H9 (cell line): ENCODE results near the gene TAF11L12. TPM values are rescaled to one million over a fixed set of nuclear protein-coding genes. Genes with fewer than 3 reads are reported as not detected.

Source experiments
- DNase-seq: peaks from one replicate; pipeline ENCODE4 v3.0.0-alpha.2; 2017
- H2AFZ ChIP-seq: one replicate; pipeline ENCODE4 v1.6.1; 2013; ENCODE audit warnings: mild to moderate bottlenecking, low read length, control low read depth, moderate library complexity
- H2AK5ac ChIP-seq: 2 replicates; pipeline ENCODE4 v1.6.1; 2013; ENCODE audit warnings: low read length, control low read depth, mixed read lengths; ENCODE audit not compliant: insufficient read length
- H2BK120ac ChIP-seq: one replicate; pipeline ENCODE4 v1.6.1; 2013; ENCODE audit warnings: low read depth, mild to moderate bottlenecking, low read length, control low read depth, inconsistent platforms; ENCODE audit not compliant: poor library complexity, severe bottlenecking
- H2BK12ac ChIP-seq: 2 replicates; pipeline ENCODE4 v1.6.1; 2013; ENCODE audit warnings: low read length, control low read depth, mixed read lengths, low read depth; ENCODE audit not compliant: insufficient read length
- H2BK15ac ChIP-seq: 2 replicates; pipeline ENCODE4 v1.6.1; 2013; ENCODE audit warnings: low read depth, low read length, control low read depth
- H2BK20ac ChIP-seq: one replicate; pipeline ENCODE4 v1.6.1; 2013; ENCODE audit warnings: low read depth, mild to moderate bottlenecking, low read length, control low read depth, inconsistent platforms; ENCODE audit not compliant: poor library complexity, severe bottlenecking
- H2BK5ac ChIP-seq: 2 replicates; pipeline ENCODE4 v1.6.1; 2013; ENCODE audit warnings: low read length, control low read depth, mixed read lengths; ENCODE audit not compliant: insufficient read length
- H3K14ac ChIP-seq: 2 replicates; pipeline ENCODE4 v1.6.1; 2013; ENCODE audit warnings: low read length, control low read depth; ENCODE audit not compliant: insufficient read depth
- H3K18ac ChIP-seq: 2 replicates; pipeline ENCODE4 v1.6.1; 2013; ENCODE audit warnings: low read depth, mild to moderate bottlenecking, mixed read lengths, low read length, control low read depth; ENCODE audit not compliant: insufficient read length
- H3K23ac ChIP-seq: 2 replicates; pipeline ENCODE4 v1.6.1; 2013; ENCODE audit warnings: low read length, control low read depth, mixed read lengths, low read depth; ENCODE audit not compliant: insufficient read length
- H3K23me2 ChIP-seq: 2 replicates; pipeline ENCODE4 v1.6.1; 2013; ENCODE audit warnings: low read depth, mild to moderate bottlenecking, mixed read lengths, low read length, control low read depth; ENCODE audit not compliant: insufficient read length, poor library complexity, severe bottlenecking
- H3K27ac ChIP-seq: 2 replicates; pipeline ENCODE4 v1.5.1; 2013; ENCODE audit warnings: low read length, control low read depth, mixed read lengths, low read depth; ENCODE audit not compliant: insufficient read length
- H3K27me3 ChIP-seq: 2 replicates; pipeline ENCODE4 v1.6.1; 2013; ENCODE audit warnings: low read length, control low read depth, inconsistent platforms; ENCODE audit not compliant: insufficient read depth
- H3K4ac ChIP-seq: 2 replicates; pipeline ENCODE4 v1.6.1; 2013; ENCODE audit warnings: low read depth, mild to moderate bottlenecking, control low read depth, inconsistent platforms, low read length, moderate library complexity
- H3K4me1 ChIP-seq: 2 replicates; pipeline ENCODE4 v1.6.1; 2013; ENCODE audit warnings: low read length, control low read depth, inconsistent platforms; ENCODE audit not compliant: insufficient read depth
- H3K4me2 ChIP-seq: 2 replicates; pipeline ENCODE4 v1.6.1; 2013; ENCODE audit warnings: low read length, control low read depth, mixed read lengths; ENCODE audit not compliant: insufficient read length, insufficient read depth
- H3K56ac ChIP-seq: 2 replicates; pipeline ENCODE4 v1.6.1; 2013; ENCODE audit warnings: low read depth, mild to moderate bottlenecking, mixed read lengths, low read length, control low read depth; ENCODE audit not compliant: insufficient read length
- H3K79me1 ChIP-seq: 2 replicates; pipeline ENCODE4 v1.6.1; 2013; ENCODE audit warnings: low read depth, mild to moderate bottlenecking, moderate library complexity, low read length, control low read depth, inconsistent platforms; ENCODE audit not compliant: insufficient read depth, poor library complexity, severe bottlenecking
- H3K79me2 ChIP-seq: 2 replicates; pipeline ENCODE4 v1.6.1; 2013; ENCODE audit warnings: low read length, control low read depth, inconsistent platforms; ENCODE audit not compliant: insufficient read depth
- H3K9ac ChIP-seq: 2 replicates; pipeline ENCODE4 v1.6.1; 2013; ENCODE audit warnings: low read length, control low read depth, mixed read lengths; ENCODE audit not compliant: insufficient read length; ENCODE audit errors: extremely low read depth
- H3K9me3 ChIP-seq: one replicate; pipeline ENCODE4 v1.6.1; 2013; ENCODE audit warnings: low read depth, low read length, inconsistent platforms; ENCODE audit not compliant: control insufficient read depth
- H3T11ph ChIP-seq: one replicate; pipeline ENCODE4 v1.6.1; 2013; ENCODE audit warnings: mild to moderate bottlenecking, low read length, control low read depth, inconsistent platforms
- H4K20me1 ChIP-seq: one replicate; pipeline ENCODE4 v1.6.1; 2013; ENCODE audit not compliant: control insufficient read depth, insufficient read length, insufficient read depth
- H4K5ac ChIP-seq: 2 replicates; pipeline ENCODE4 v1.6.1; 2013; ENCODE audit warnings: low read depth, mild to moderate bottlenecking, mixed read lengths, low read length, control low read depth; ENCODE audit not compliant: insufficient read length
- H4K8ac ChIP-seq: replicated peaks from 2 replicates; pipeline ENCODE4 v1.6.1; 2013; ENCODE audit warnings: low read length, control low read depth, mixed read lengths, low read depth; ENCODE audit not compliant: insufficient read length
- H4K91ac ChIP-seq: 2 replicates; pipeline ENCODE4 v1.6.1; 2013; ENCODE audit warnings: low read depth, mild to moderate bottlenecking, moderate library complexity, mixed read lengths, low read length, control low read depth; ENCODE audit not compliant: insufficient read length
- H3K27ac Mint-ChIP-seq, 3 experiments: 2 replicates in 2 of 3; 3 replicates in 1 of 3; pipeline ENCODE4 v1.8.0; 2020 to 2021; ENCODE audit warnings: mixed read lengths in 3 of 3, mild to moderate bottlenecking in 1 of 3, moderate library complexity in 1 of 3
- H3K27me3 Mint-ChIP-seq: 2 replicates; pipeline ENCODE4 v1.8.0; 2021; ENCODE audit warnings: low read depth, mild to moderate bottlenecking, moderate library complexity, mixed read lengths
- H3K36me3 Mint-ChIP-seq, 3 experiments: 2 replicates in 2 of 3; 3 replicates in 1 of 3; pipeline ENCODE4 v1.8.0; 2020 to 2021; ENCODE audit warnings: low read depth in 3 of 3, mixed read lengths in 3 of 3; ENCODE audit not compliant: insufficient read depth in 1 of 3
- H3K4me1 Mint-ChIP-seq, 2 experiments: 2 replicates each; pipeline ENCODE4 v1.8.0; 2020; ENCODE audit warnings: mixed read lengths in 2 of 2
- H3K4me3 Mint-ChIP-seq, 2 experiments: 2 replicates in 1 of 2; 3 replicates in 1 of 2; pipeline ENCODE4 v1.8.0; 2020 to 2021; ENCODE audit warnings: mild to moderate bottlenecking in 2 of 2, mixed read lengths in 2 of 2, moderate library complexity in 1 of 2
- H3K9me3 Mint-ChIP-seq, 2 experiments: 2 replicates in 1 of 2; 3 replicates in 1 of 2; pipeline ENCODE4 v1.8.0; 2020; ENCODE audit warnings: mild to moderate bottlenecking in 2 of 2, mixed read lengths in 2 of 2, moderate library complexity in 1 of 2
- WGBS: extraction: QIAGEN DNeasy Blood & Tissue Kit; methylation state at CpG from one replicate; pipeline ENCODE4 v1.1.7; 2013; ENCODE audit warnings: missing lambda C conversion rate, low lambda C conversion rate, mixed read lengths; ENCODE audit not compliant: insufficient read length; ENCODE audit errors: extremely low coverage; 5-methylcytosine and 5-hydroxymethylcytosine counted together
- total RNA-seq: library from RNA; stranded (reverse); gene quantifications from 2 replicates; pipeline ENCODE4 v1.2.1, GENCODE V29; 2021
- TF ChIP-seq, protein P1 (sequence below): fragments of 200-600 bp; sonication (generic); conservative IDR thresholded peaks from 3 replicates; pipeline ENCODE4 v1.8.0; 2021; ENCODE audit warnings: antibody characterized with exemption, mild to moderate bottlenecking

TAF11L12 gene
- total RNA-seq, 1 experiment from 2014 or later = not detected

DNA sequence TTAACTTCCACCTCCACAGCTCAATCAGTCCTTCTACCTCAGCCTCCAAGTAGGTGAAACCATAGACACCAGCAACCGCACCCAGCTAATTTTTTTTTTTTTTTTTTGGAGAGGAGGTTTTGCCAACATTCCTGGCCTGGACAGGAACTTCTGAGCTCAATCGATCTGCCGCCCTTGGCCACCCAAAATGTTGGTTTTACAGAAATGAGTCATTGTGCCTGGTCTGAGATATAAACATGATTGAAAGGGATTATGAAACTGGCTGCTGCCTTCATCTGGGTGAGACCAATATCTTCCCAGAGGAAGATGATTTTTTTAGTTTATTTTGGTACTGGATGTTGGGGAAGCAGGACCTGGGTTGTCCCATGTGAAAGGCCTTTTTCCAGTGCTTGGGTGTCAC is 9.2 kb downstream of the TAF11L12 start:
- Histone ChIP-seq H3K27me3 (no peaks in the 10 kb centered on the region), H4K20me1 (no peaks in the 10 kb centered on the region), H3T11ph (no peak overlapping the region), H4K8ac (no peak overlapping the region), H4K91ac (no peak overlapping the region), H3K23ac (no peak overlapping the region), H2BK5ac (no peak overlapping the region), H3K4ac (no peak overlapping the region), H3K4me1 (no peaks in the 10 kb centered on the region), H4K5ac (no peak overlapping the region), H3K14ac (no peak overlapping the region), H3K9me3 (no peaks in the 10 kb centered on the region), H2BK120ac (no peak overlapping the region), H2BK20ac (no peak overlapping the region), H3K4me2 (no peak overlapping the region), H2AFZ (no peak overlapping the region), H3K79me1 (no peaks in the 10 kb centered on the region), H2AK5ac (no peak overlapping the region), H3K18ac (no peak overlapping the region), H3K23me2 (no peaks in the 10 kb centered on the region), H3K56ac (no peak overlapping the region), H3K9ac (no peak overlapping the region), H3K27ac (no peak overlapping the region), H3K79me2 (no peaks in the 10 kb centered on the region), H2BK12ac (no peak overlapping the region), H2BK15ac (no peak overlapping the region)
- no peak for DNase-seq
- Mint-ChIP-seq H3K4me1 (no peaks in the 10 kb centered on the region), H3K27me3 (no peaks in the 10 kb centered on the region; the same call in 1 of the 2 replicates), H3K27ac (no peak overlapping the region; a peak in 1 of 7 replicates), H3K36me3 (no peaks in the 10 kb centered on the region), H3K9me3 (no peaks in the 10 kb centered on the region; a peak in 1 of 5 replicates), H3K4me3 (no peak overlapping the region)
- no CpG with 5 or more reads among the region's 3 CpGs for WGBS
- TF ChIP-seq, protein P1, sequence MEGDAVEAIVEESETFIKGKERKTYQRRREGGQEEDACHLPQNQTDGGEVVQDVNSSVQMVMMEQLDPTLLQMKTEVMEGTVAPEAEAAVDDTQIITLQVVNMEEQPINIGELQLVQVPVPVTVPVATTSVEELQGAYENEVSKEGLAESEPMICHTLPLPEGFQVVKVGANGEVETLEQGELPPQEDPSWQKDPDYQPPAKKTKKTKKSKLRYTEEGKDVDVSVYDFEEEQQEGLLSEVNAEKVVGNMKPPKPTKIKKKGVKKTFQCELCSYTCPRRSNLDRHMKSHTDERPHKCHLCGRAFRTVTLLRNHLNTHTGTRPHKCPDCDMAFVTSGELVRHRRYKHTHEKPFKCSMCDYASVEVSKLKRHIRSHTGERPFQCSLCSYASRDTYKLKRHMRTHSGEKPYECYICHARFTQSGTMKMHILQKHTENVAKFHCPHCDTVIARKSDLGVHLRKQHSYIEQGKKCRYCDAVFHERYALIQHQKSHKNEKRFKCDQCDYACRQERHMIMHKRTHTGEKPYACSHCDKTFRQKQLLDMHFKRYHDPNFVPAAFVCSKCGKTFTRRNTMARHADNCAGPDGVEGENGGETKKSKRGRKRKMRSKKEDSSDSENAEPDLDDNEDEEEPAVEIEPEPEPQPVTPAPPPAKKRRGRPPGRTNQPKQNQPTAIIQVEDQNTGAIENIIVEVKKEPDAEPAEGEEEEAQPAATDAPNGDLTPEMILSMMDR = no peak
